ENCODE data around the gene OCEL1.

OCEL1 gene

DNA sequence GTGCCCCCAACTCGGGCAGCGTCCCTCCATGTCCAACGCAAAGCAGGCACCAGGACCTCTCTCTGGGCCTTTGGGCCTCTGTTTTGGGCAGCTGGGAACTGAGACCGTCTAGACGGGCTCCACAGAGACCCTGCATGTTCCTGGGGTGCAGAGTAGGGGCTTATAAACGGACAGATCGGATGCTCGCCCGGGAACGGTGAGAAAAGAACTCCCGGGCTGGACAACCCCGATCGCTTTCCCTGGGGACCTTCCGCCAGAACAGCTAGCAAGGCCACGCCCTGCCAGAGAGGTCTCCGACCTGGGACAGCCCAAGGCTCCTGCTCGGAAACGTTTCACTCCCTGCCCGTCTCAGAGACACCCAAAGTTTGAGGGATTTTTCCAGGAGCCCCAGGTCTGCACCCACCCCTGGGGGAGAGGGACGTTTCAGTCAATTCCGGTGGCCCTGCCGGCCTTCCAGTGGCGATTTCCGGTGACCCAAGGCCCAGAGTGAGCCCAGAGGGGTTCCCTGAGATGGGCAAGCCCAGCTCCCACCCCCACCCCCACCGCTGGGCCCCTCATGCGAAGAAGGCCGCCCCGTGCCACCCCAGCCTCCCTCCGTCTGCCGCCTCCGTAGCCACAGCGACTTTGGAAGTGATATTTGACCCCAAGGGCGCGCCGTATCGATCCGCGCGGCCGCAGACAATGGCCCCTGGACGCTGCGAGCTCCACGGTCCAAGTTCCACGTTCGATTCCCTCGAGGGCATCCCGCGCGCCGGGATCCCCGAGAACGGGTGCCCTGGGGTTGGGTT is 18.0 kb downstream of the OCEL1 start (continued):
- TF ChIP-seq, protein P1, sequence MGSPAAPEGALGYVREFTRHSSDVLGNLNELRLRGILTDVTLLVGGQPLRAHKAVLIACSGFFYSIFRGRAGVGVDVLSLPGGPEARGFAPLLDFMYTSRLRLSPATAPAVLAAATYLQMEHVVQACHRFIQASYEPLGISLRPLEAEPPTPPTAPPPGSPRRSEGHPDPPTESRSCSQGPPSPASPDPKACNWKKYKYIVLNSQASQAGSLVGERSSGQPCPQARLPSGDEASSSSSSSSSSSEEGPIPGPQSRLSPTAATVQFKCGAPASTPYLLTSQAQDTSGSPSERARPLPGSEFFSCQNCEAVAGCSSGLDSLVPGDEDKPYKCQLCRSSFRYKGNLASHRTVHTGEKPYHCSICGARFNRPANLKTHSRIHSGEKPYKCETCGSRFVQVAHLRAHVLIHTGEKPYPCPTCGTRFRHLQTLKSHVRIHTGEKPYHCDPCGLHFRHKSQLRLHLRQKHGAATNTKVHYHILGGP (tag by site-specific recombination; IDR thresholded peaks at IDR 0.05) = no peak
- TF ChIP-seq SP3 (tag by site-specific recombination; IDR thresholded peaks at IDR 0.05) (no peak), ZNF169 (tag by site-specific recombination; IDR thresholded peaks at IDR 0.05) (no peak), ZNF311 (tag by site-specific recombination; IDR thresholded peaks at IDR 0.05; ENCODE audit: borderline replicate concordance) (no peak), ZNF544 (tag by site-specific recombination; IDR thresholded peaks at IDR 0.05) (no peak), ZNF274 (IDR thresholded peaks at IDR 0.05; ENCODE audit: low read length) (no peak), ZNF274 (tag by site-specific recombination; IDR thresholded peaks at IDR 0.05; ENCODE audit: borderline replicate concordance) (no peak), GLI2 (tag by site-specific recombination; IDR thresholded peaks at IDR 0.05; ENCODE audit: borderline replicate concordance, low read depth) (no peak), ZNF184 (tag by site-specific recombination; IDR thresholded peaks at IDR 0.05) (no peak), SP2 (tag by site-specific recombination; IDR thresholded peaks at IDR 0.05) (peak; percentile 33), ZNF138 (tag by site-specific recombination; IDR thresholded peaks at IDR 0.05; ENCODE audit: borderline replicate concordance) (no peak), ZNF549 (tag by site-specific recombination; IDR thresholded peaks at IDR 0.05) (no peak), ZNF660 (tag by site-specific recombination; IDR thresholded peaks at IDR 0.05) (no peak), ZNF623 (tag by site-specific recombination; IDR thresholded peaks at IDR 0.05) (no peak), ZNF221 (tag by site-specific recombination; IDR thresholded peaks at IDR 0.05; ENCODE audit: borderline replicate concordance) (no peak), KLF7 (tag by site-specific recombination; IDR thresholded peaks at IDR 0.05; ENCODE audit: borderline replicate concordance) (no peak), ZNF521 (tag by site-specific recombination; IDR thresholded peaks at IDR 0.05) (no peak), ZNF610 (tag by site-specific recombination; IDR thresholded peaks at IDR 0.05; ENCODE audit: borderline replicate concordance) (no peak), ZNF248 (tag by site-specific recombination; IDR thresholded peaks at IDR 0.05) (no peak)
- TF ChIP-seq, protein P2, sequence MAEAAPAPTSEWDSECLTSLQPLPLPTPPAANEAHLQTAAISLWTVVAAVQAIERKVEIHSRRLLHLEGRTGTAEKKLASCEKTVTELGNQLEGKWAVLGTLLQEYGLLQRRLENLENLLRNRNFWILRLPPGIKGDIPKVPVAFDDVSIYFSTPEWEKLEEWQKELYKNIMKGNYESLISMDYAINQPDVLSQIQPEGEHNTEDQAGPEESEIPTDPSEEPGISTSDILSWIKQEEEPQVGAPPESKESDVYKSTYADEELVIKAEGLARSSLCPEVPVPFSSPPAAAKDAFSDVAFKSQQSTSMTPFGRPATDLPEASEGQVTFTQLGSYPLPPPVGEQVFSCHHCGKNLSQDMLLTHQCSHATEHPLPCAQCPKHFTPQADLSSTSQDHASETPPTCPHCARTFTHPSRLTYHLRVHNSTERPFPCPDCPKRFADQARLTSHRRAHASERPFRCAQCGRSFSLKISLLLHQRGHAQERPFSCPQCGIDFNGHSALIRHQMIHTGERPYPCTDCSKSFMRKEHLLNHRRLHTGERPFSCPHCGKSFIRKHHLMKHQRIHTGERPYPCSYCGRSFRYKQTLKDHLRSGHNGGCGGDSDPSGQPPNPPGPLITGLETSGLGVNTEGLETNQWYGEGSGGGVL (tag by site-specific recombination; IDR thresholded peaks at IDR 0.05) = peak; percentile 68
- TF ChIP-seq, protein P3, sequence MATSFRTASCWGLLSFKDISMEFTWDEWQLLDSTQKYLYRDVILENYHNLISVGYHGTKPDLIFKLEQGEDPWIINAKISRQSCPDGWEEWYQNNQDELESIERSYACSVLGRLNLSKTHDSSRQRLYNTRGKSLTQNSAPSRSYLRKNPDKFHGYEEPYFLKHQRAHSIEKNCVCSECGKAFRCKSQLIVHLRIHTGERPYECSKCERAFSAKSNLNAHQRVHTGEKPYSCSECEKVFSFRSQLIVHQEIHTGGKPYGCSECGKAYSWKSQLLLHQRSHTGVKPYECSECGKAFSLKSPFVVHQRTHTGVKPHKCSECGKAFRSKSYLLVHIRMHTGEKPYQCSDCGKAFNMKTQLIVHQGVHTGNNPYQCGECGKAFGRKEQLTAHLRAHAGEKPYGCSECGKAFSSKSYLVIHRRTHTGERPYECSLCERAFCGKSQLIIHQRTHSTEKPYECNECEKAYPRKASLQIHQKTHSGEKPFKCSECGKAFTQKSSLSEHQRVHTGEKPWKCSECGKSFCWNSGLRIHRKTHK (tag by site-specific recombination; IDR thresholded peaks at IDR 0.05) = no peak
- TF ChIP-seq, protein P4, sequence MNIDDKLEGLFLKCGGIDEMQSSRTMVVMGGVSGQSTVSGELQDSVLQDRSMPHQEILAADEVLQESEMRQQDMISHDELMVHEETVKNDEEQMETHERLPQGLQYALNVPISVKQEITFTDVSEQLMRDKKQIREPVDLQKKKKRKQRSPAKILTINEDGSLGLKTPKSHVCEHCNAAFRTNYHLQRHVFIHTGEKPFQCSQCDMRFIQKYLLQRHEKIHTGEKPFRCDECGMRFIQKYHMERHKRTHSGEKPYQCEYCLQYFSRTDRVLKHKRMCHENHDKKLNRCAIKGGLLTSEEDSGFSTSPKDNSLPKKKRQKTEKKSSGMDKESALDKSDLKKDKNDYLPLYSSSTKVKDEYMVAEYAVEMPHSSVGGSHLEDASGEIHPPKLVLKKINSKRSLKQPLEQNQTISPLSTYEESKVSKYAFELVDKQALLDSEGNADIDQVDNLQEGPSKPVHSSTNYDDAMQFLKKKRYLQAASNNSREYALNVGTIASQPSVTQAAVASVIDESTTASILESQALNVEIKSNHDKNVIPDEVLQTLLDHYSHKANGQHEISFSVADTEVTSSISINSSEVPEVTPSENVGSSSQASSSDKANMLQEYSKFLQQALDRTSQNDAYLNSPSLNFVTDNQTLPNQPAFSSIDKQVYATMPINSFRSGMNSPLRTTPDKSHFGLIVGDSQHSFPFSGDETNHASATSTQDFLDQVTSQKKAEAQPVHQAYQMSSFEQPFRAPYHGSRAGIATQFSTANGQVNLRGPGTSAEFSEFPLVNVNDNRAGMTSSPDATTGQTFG (tag by site-specific recombination; IDR thresholded peaks at IDR 0.05; ENCODE audit: borderline replicate concordance) = no peak
- TF ChIP-seq, protein P5, sequence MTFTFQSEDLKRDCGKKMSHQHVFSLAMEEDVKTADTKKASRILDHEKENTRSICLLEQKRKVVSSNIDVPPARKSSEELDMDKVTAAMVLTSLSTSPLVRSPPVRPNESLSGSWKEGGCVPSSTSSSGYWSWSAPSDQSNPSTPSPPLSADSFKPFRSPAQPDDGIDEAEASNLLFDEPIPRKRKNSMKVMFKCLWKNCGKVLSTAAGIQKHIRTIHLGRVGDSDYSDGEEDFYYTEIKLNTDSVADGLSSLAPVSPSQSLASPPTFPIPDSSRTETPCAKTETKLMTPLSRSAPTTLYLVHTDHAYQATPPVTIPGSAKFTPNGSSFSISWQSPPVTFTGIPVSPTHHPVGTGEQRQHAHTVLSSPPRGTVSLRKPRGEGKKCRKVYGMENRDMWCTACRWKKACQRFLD (tag by site-specific recombination; IDR thresholded peaks at IDR 0.05) = no peak
- TF ChIP-seq, protein P6, sequence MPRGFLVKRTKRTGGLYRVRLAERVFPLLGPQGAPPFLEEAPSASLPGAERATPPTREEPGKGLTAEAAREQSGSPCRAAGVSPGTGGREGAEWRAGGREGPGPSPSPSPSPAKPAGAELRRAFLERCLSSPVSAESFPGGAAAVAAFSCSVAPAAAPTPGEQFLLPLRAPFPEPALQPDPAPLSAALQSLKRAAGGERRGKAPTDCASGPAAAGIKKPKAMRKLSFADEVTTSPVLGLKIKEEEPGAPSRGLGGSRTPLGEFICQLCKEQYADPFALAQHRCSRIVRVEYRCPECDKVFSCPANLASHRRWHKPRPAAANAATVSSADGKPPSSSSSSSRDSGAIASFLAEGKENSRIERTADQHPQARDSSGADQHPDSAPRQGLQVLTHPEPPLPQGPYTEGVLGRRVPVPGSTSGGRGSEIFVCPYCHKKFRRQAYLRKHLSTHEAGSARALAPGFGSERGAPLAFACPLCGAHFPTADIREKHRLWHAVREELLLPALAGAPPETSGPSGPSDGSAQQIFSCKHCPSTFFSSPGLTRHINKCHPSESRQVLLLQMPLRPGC (tag by site-specific recombination; IDR thresholded peaks at IDR 0.05) = 0 out of 2 replicates have a peak, but pooled peaks have one; percentile 18
- TF ChIP-seq, protein P7, sequence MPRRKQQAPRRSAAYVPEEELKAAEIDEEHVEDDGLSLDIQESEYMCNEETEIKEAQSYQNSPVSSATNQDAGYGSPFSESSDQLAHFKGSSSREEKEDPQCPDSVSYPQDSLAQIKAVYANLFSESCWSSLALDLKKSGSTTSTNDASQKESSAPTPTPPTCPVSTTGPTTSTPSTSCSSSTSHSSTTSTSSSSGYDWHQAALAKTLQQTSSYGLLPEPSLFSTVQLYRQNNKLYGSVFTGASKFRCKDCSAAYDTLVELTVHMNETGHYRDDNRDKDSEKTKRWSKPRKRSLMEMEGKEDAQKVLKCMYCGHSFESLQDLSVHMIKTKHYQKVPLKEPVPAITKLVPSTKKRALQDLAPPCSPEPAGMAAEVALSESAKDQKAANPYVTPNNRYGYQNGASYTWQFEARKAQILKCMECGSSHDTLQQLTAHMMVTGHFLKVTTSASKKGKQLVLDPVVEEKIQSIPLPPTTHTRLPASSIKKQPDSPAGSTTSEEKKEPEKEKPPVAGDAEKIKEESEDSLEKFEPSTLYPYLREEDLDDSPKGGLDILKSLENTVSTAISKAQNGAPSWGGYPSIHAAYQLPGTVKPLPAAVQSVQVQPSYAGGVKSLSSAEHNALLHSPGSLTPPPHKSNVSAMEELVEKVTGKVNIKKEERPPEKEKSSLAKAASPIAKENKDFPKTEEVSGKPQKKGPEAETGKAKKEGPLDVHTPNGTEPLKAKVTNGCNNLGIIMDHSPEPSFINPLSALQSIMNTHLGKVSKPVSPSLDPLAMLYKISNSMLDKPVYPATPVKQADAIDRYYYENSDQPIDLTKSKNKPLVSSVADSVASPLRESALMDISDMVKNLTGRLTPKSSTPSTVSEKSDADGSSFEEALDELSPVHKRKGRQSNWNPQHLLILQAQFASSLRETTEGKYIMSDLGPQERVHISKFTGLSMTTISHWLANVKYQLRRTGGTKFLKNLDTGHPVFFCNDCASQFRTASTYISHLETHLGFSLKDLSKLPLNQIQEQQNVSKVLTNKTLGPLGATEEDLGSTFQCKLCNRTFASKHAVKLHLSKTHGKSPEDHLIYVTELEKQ (tag by site-specific recombination; IDR thresholded peaks at IDR 0.05; ENCODE audit: borderline replicate concordance) = no peak

Data from HEK293 (cell line).